Tibial artery (tissue), 4 donors: ENCODE results near the gene NEAT1.

Experiments
- DNase-seq, 2 donors: peaks; one replicate each; pipeline ENCODE4 v3.0.0-alpha.2; 2019
- H3K27ac ChIP-seq, 2 donors: fragments of 200-600 bp; sonication (generic) in 1 of 2; 1 replicate in 1 of 2; 2 replicates in 1 of 2; pipeline ENCODE4 v1.5.1; 2018 to 2019; ENCODE audit warnings: mild to moderate bottlenecking in 1 of 2
- H3K27me3 ChIP-seq, 2 donors: fragments of 200-600 bp; sonication (generic) in 1 of 2; one replicate each; pipeline versions ENCODE4 v1.5.1 to v1.6.0; 2016 to 2019
- H3K36me3 ChIP-seq, 3 donors: fragments of 200-600 bp; sonication (generic) in 2 of 3; one replicate each; pipeline ENCODE4 v1.5.1; 2016 to 2019; ENCODE audit warnings: mild to moderate bottlenecking in 2 of 3
- H3K4me1 ChIP-seq, 4 donors: fragments of 200-600 bp; sonication (generic) in 2 of 4; 1 replicate in 3 of 4; 2 replicates in 1 of 4; pipeline ENCODE4 v1.5.1; 2016 to 2019
- H3K4me3 ChIP-seq, 2 donors: fragments of 200-600 bp; sonication (generic) in 1 of 2; 1 replicate in 1 of 2; 2 replicates in 1 of 2; pipeline ENCODE4 v1.5.1; 2018 to 2019; ENCODE audit warnings: mild to moderate bottlenecking in 2 of 2
- H3K9me3 ChIP-seq, 3 donors: fragments of 200-600 bp; sonication (generic) in 1 of 3; one replicate each; pipeline ENCODE4 v1.5.1; 2016 to 2019
- intact Hi-C: fragments of 100-400 bp; cut with DNase I; formaldehyde crosslinking; loops from one replicate; pipeline ENCODE4 v1.15.0; 2023; ENCODE audit warnings: low total_unique reads
- TF ChIP-seq, protein P1 (sequence below), 2 experiments: fragments of 200-600 bp in 1 of 2; fragments of 450-650 bp in 1 of 2; IDR thresholded peaks; one replicate each; pipeline ENCODE4 v1.5.1; 2017 to 2019; ENCODE audit warnings: antibody characterized with exemption in 2 of 2, mild to moderate bottlenecking in 1 of 2, moderate library complexity in 1 of 2

The NEAT1 gene

GRCh38 chr11:65489035-65489705 lies 66.6 kb downstream of the NEAT1 start:
- Histone ChIP-seq H3K9me3 (no peaks in the 10 kb centered on the region), H3K4me3 (peak overlapping the region in 1 of 2 donors; percentile 0), H3K27me3 (no peaks in the 10 kb centered on the region), H3K4me1 (peaks cover 20 to 96% (median 76%) of the 10 kb centered on the region in 4 donors), H3K36me3 (no peaks in the 10 kb centered on the region), H3K27ac (peak overlapping the region; percentile 97 to 99)
- TF ChIP-seq, protein P1, sequence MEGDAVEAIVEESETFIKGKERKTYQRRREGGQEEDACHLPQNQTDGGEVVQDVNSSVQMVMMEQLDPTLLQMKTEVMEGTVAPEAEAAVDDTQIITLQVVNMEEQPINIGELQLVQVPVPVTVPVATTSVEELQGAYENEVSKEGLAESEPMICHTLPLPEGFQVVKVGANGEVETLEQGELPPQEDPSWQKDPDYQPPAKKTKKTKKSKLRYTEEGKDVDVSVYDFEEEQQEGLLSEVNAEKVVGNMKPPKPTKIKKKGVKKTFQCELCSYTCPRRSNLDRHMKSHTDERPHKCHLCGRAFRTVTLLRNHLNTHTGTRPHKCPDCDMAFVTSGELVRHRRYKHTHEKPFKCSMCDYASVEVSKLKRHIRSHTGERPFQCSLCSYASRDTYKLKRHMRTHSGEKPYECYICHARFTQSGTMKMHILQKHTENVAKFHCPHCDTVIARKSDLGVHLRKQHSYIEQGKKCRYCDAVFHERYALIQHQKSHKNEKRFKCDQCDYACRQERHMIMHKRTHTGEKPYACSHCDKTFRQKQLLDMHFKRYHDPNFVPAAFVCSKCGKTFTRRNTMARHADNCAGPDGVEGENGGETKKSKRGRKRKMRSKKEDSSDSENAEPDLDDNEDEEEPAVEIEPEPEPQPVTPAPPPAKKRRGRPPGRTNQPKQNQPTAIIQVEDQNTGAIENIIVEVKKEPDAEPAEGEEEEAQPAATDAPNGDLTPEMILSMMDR (IDR thresholded peaks at IDR 0.05), result no peak
- intact Hi-C loops, result no loop called here
- DNase-seq, result peak; percentile 54 to 83

DNA sequence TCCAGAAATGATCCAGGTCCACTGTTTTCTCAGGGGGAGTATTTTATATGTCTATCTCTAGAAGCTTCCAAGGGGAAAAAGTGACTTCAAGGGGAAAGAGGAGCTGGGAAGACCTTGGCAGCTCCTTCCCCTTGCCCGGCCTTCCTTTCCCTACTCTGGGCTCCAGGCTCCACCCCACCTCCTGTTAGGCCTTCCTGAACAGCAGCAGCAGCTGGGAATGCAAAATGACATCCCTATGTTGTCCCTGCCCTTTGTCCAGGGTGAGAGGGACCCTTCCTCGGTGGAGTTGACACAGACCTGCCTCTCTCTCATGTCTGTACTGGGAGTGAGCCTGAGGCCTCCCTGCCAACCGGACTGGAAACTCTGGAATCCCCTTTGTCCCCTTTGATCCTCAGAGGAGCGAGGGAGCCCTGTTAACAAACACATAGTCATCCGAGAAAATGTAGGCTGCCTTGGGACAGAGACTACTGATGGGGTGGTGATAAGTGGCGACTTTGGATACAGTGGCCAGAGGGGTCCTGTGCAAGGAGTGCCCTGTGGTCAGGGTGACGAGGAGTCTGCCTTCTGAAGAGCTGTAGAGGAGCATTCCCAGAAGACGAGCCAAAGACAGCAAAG lies 67.2 kb downstream of the NEAT1 start:
- intact Hi-C loops, result no loop called here
- TF ChIP-seq, protein P1 (IDR thresholded peaks at IDR 0.05), result no peak
- peak overlapping the region; percentile 97 to 99 for H3K27ac ChIP-seq
- no peaks in the 10 kb centered on the region for H3K36me3 ChIP-seq
- peak overlapping the region in 1 of 2 donors; percentile 0 for H3K4me3 ChIP-seq
- H3K27me3 ChIP-seq, result no peaks in the 10 kb centered on the region
- DNase-seq, result peak; percentile 54 to 79
- no peaks in the 10 kb centered on the region for H3K9me3 ChIP-seq
- peaks cover 20 to 96% (median 80%) of the 10 kb centered on the region in 4 donors for H3K4me1 ChIP-seq

GRCh38 chr11:65491163-65491465 lies 68.5 kb downstream of the NEAT1 start:
- Histone ChIP-seq H3K4me3 (peak overlapping the region; percentile 17 to 31), H3K36me3 (no peaks in the 10 kb centered on the region), H3K9me3 (no peaks in the 10 kb centered on the region), H3K27ac (peak overlapping the region; percentile 97 to 99), H3K4me1 (peaks cover 26 to 96% (median 88%) of the 10 kb centered on the region in 4 donors), H3K27me3 (no peaks in the 10 kb centered on the region)
- intact Hi-C loops, result no loop called here
- TF ChIP-seq, protein P1 (IDR thresholded peaks at IDR 0.05), result no peak
- DNase-seq, result no peak

DNA sequence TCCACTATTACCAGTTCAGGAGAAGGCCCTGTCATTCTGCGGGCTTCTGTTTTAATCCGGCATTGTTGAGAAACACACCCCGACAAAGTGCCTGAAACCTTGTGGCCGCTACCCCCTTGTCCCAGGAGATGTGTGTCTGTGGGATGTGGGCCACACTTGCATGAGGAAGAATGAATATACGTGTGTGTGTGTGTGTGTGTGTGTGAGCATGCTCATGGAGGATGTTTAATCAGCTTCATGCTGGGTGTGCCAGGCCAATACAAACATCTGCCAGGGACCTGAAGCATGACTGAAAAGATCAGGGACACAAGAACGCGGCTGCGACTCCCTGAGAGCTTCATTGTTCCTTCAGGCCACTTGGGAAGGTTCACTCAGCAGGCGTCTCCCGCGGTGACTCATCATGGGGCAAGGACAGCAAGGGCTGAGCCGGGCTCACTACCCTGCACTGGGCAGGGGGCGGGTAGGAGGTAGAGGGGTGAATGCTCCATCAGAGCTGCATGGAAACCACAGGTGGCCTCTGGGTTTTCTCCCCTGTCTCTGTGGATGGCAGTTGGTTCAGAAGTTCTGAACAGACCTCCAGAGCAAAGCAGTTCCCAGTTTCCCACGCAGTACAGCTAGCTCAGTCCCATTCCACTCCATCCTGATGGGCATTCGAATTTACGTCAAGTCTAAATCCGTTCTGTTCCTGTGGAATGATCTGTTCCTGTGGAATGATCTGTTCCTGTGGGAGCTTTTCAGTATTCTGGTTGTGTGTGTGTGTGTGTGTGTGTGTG lies 69.2 kb downstream of the NEAT1 start:
- intact Hi-C loops, result no loop called here
- H3K27ac ChIP-seq, result peak overlapping the region; percentile 97 to 99
- H3K4me3 ChIP-seq, result peak overlapping the region; percentile 17 to 31
- peaks cover 28 to 96% (median 89%) of the 10 kb centered on the region in 4 donors for H3K4me1 ChIP-seq
- no peaks in the 10 kb centered on the region for H3K36me3 ChIP-seq
- peak; percentile 90 to 96 for DNase-seq
- H3K27me3 ChIP-seq, result no peaks in the 10 kb centered on the region
- TF ChIP-seq, protein P1 (IDR thresholded peaks at IDR 0.05), result no peak
- no peaks in the 10 kb centered on the region for H3K9me3 ChIP-seq

GRCh38 chr11:65492387-65492636 lies 69.7 kb downstream of the NEAT1 start:
- peaks cover 28 to 94% (median 87%) of the 10 kb centered on the region in 4 donors for H3K4me1 ChIP-seq
- H3K4me3 ChIP-seq, result peak overlapping the region; percentile 8 to 21
- H3K36me3 ChIP-seq, result no peaks in the 10 kb centered on the region
- no peak for DNase-seq
- TF ChIP-seq, protein P1 (IDR thresholded peaks at IDR 0.05), result no peak
- intact Hi-C loops, result no loop called here
- H3K27ac ChIP-seq, result peak overlapping the region; percentile 97 to 99
- H3K9me3 ChIP-seq, result no peaks in the 10 kb centered on the region
- H3K27me3 ChIP-seq, result no peaks in the 10 kb centered on the region
